ENCODE data around the gene CAPZA1. TPM values are rescaled to one million over a fixed set of nuclear protein-coding genes. Genes with fewer than 3 reads are reported as not detected.

The CAPZA1 gene
- total RNA-seq, 1 experiment from 2014 or later, result 108 TPM

GRCh38 chr1:112693821-112694220 is 74.2 kb downstream of the CAPZA1 start:
- Histone ChIP-seq H2BK20ac (ENCODE audit: low read depth, low read length, poor library complexity, severe bottlenecking) (no peak overlapping the region), H2BK12ac (ENCODE audit: insufficient read length, low read depth, low read length) (no peak overlapping the region), H3K4me1 (ENCODE audit: insufficient read depth, low read length) (no peaks in the 10 kb centered on the region; the same call in 1 of the 2 replicates), H3K23ac (ENCODE audit: insufficient read length, low read depth, low read length) (no peak overlapping the region), H4K20me1 (ENCODE audit: control insufficient read depth, insufficient read depth, insufficient read length) (no peaks in the 10 kb centered on the region), H2BK120ac (ENCODE audit: low read depth, low read length, poor library complexity, severe bottlenecking) (no peak overlapping the region), H2BK5ac (ENCODE audit: insufficient read length, low read length) (no peak overlapping the region), H2BK15ac (ENCODE audit: low read depth, low read length) (no peak overlapping the region), H3K9me3 (ENCODE audit: control insufficient read depth, low read depth, low read length) (no peaks in the 10 kb centered on the region), H3K27me3 (ENCODE audit: insufficient read depth, low read length) (no peaks in the 10 kb centered on the region; the same call in 1 of the 2 replicates), H3K9ac (ENCODE audit: extremely low read depth, insufficient read length, low read length) (no peak overlapping the region), H3K14ac (ENCODE audit: insufficient read depth, low read length) (no peak overlapping the region), H3K4me2 (ENCODE audit: insufficient read depth, insufficient read length, low read length) (no peak overlapping the region), H3K79me2 (ENCODE audit: insufficient read depth, low read length) (no peaks in the 10 kb centered on the region), H4K91ac (ENCODE audit: insufficient read length, low read depth, low read length) (no peak overlapping the region), H3K18ac (ENCODE audit: insufficient read length, low read depth, low read length) (no peak overlapping the region), H2AFZ (ENCODE audit: low read length) (no peak overlapping the region), H3K4ac (ENCODE audit: low read depth, low read length) (no peak overlapping the region), H3T11ph (ENCODE audit: low read length) (no peak overlapping the region), H3K23me2 (ENCODE audit: insufficient read length, low read depth, low read length, poor library complexity, severe bottlenecking) (no peaks in the 10 kb centered on the region), H3K27ac (ENCODE audit: insufficient read length, low read depth, low read length) (no peak overlapping the region), H2AK5ac (ENCODE audit: insufficient read length, low read length) (no peak overlapping the region), H4K5ac (ENCODE audit: insufficient read length, low read depth, low read length) (no peak overlapping the region), H3K56ac (ENCODE audit: insufficient read length, low read depth, low read length) (no peak overlapping the region), H3K79me1 (ENCODE audit: insufficient read depth, low read depth, low read length, poor library complexity, severe bottlenecking) (no peaks in the 10 kb centered on the region), H4K8ac (replicated peaks; ENCODE audit: insufficient read length, low read depth, low read length) (no peak overlapping the region)
- WGBS (ENCODE audit: extremely low coverage, insufficient read length, low lambda C conversion rate), result no CpG with 5 or more reads among the region's 6 CpGs
- H3K4me3 Mint-ChIP-seq, result no peak overlapping the region
- no peaks in the 10 kb centered on the region for H3K9me3 Mint-ChIP-seq
- peaks cover 31 to 76% (median 75%) of the 10 kb centered on the region in 3 experiments; a peak in 6 of 7 replicates for H3K36me3 Mint-ChIP-seq (ENCODE audit: insufficient read depth in 1 of 3, low read depth in 3 of 3)
- peaks cover 5% of the 10 kb centered on the region for H3K27me3 Mint-ChIP-seq (ENCODE audit: low read depth)
- TF ChIP-seq CTCF (conservative IDR thresholded peaks at IDR 0.05), result no peak
- no peak for DNase-seq
- H3K4me1 Mint-ChIP-seq, result peaks cover 8 to 19% of the 10 kb centered on the region in 2 experiments
- H3K27ac Mint-ChIP-seq, result no peak overlapping the region

All from H9 (cell line).